Measurements from ENCODE around the gene AKAP8L.
"Not testable (repeated sequence)": the region's sequence is repeated elsewhere in the genome, so short reads cannot be mapped to it uniquely, and the experiment has no call there.

The AKAP8L gene

DNA sequence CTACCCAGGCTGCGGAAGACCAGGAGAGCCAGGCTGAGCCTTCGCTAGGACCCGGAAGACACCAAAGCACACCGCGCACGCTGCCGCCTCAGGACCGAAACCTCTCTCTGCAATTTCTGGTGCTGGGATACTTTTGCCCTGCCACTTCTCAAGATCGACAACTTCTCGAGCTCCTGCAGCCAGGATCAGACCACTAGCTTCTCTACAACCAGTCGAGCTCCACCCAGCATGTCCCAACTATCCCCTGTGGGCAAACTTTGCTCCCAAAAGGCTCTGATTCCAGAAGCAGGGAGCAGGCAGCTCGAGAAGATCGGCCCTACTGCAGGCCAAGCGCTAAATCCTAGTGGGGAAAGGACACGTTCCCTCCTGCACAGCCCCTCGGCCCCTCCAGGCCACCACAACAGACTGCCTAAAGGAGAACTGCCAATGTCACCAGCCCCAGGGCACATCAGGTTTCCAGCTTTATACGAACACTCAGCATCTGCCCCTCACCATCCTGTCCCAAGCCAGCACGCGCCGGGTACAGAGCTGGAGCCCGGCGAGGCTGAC lies 40.2 kb downstream of the AKAP8L start:
- peak; percentile 17 for DNase-seq

GRCh38 chr19:15374796-15375440 lies 43.9 kb downstream of the AKAP8L start:
- DNase-seq = no peak

DNA sequence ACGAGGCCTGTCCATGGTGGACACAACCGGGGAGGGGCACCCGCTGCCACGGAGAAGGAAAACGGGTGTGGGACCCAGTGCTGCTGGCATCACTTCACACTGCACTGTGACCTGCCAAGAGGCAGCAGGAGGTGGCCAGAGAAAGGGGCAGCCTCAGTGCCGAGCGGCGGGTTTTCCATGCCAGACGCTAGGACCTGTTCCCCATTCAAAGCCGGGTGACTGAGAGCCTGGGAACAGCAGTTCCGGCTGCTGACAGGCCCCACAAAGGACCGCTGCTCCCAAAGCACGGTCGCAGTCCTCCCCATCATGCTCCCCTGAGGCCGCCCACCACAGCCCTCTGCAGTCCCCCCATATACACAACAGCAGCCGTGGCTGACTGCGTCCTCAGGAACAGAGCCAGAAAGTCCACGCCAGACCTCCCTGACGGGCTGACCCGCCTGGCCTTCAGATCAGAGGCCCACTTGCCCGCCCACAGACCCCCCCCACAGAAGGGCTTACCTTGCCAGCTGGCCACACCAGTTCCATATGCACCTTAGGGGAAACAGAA lies 44.6 kb downstream of the AKAP8L start:
- no peak for DNase-seq

GRCh38 chr19:15373644-15374043 lies 45.1 kb downstream of the AKAP8L start:
- DNase-seq = no peak

DNA sequence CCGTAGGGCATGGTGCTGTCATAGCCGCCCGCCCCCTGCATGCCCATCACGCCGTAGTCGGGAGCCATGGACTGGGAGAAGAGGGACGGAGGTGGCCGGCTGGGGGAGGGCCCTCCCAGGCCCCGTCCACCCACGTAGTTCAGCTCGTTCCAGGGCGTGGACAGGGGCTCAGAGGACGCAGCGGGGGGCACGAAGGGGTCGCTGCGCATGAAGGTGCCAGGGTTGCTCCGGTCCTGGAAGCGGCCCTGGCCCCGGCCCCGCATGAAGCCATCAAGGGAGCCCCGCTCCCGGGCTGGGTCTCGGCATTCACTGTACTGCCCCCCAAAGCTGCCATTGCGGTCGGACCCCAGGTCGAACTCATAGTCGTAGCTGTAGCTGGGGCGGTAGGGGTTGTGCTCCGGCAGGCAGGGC lies 45.9 kb downstream of the AKAP8L start:
- DNase-seq = no peak

DNA sequence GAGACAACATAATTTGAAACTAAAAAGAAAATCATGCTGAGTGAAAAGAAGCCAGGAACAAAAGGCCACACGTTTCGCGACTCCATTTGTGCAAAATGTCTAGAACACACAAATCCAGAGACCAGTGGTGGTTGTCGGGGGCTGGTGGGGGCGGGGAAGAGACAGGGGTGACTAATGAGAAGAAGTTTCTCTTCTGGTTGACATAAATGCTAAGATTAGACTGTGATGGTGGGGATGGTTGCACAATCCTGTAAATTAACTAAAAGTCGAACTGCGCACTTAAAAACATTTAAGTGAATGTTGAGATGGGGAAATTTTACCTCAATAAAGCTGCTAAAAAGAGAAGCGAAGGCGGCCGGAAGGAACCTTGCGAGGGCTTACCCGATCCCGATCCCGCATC lies 46.3 kb downstream of the AKAP8L start:
- no peak for DNase-seq

DNA sequence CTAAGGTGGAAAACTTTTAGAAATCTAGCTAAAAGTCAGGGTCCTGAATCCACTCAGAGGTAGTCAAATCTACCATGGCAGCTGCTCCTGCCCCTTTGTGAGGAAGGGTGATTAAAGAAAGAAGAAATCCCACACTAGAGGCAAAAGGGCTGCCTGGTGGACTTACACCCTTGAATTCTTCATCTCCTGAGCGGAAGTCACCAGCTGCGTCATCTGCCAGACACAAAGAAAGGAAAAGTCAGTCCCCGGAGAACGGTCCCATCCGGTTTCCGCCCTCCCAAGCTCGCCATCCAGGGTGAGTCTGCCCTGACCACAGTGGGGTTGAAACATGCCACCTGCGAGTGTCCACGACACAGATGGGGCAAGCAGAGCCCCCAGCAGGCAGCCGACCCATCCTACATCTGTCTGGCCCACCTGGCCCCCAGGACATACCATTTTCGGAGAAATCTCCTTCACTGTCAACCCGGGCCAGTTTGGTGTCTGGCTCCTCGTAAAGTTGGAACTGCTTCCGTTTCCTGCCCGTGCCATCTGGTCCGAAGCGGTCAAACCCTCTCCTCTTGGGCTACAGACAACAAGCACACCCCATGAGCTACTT lies 46.9 kb downstream of the AKAP8L start:
- DNase-seq = no peak

GRCh38 chr19:15371119-15371518 lies 47.7 kb downstream of the AKAP8L start:
- DNase-seq = no peak

GRCh38 chr19:15369594-15369891 lies 49.2 kb downstream of the AKAP8L start:
- DNase-seq = no peak

DNA sequence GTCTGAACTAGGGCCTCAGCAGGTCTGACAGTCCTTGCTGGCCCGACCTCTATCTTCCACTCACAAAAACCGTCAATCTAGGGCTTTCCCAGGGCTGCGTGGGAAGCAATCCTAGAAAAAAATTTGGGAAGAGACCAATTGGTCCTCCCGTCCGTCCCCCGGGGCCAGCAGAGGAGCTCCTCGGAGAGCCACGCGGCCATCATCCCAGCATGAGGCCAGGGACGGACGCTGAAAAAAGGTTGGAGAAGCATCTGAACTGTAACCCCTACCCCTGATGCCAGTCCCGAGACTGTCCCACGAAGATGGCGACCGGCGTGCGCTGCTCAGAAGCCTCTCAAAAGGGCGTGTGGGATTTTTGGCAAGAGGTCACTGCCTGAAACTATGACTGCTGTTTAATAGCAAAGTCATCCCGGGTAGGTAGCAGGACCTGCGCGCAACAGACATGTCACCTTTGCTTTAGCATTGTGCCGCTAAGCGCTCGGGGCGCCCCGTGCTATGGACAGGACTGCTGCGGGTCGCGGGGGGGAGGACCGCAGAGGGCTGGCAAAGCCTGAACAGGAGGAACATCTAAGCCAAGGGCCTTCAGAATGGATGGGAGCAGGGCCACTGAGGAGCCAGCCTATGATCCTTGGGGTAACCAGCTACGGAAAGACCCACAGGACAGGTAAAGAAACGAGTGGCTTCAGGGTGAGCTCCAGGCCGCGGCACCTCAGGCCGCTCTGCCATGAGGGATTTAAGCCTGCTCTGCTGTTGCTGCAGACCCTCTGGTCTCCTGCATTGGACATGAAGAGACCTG lies 49.8 kb downstream of the AKAP8L start:
- no peak for DNase-seq

GRCh38 chr19:15368051-15368632 lies 50.6 kb downstream of the AKAP8L start:
- DNase-seq = no peak

DNA sequence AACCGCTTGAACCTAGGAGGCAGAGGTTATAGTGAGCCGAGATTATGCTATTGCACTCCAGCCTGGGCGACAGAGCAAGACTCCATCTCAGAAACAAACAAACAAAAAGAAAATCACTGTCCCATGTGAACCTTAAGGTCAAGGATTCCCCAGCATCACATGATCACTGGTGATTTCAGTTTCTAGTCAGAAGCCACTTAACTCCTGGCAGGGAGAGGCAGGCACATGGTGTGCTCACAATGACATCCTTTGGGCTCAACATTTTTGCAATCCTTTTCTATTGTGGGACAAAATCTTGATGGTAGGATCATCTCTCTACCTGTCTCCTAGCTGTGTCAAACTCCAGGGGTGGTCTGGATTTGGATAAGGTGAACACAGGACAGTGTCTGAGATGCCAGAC lies 51.3 kb downstream of the AKAP8L start:
- no peak for DNase-seq

- DNase-seq = no peak
Observed at GRCh38 chr19:15365264-15365663, 53.5 kb downstream of the AKAP8L start.

DNA sequence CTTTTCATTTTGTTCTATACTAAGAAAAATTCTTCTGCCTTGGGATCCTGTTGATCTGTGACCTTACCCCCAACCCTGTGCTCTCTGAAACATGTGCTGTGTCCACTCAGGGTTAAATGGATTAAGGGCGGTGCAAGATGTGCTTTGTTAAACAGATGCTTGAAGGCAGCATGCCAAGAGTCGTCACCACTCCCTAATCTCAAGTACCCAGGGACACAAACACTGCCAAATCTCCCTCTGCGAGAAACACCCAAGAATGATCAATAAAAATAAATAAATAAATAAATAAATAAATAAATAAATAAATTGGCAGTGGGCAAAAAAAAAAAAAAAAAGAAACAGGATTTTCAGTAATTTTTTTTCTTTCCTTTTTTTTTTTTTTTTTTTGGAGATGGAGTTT lies 55.0 kb downstream of the AKAP8L start:
- not testable (repeated sequence) for DNase-seq

DNA sequence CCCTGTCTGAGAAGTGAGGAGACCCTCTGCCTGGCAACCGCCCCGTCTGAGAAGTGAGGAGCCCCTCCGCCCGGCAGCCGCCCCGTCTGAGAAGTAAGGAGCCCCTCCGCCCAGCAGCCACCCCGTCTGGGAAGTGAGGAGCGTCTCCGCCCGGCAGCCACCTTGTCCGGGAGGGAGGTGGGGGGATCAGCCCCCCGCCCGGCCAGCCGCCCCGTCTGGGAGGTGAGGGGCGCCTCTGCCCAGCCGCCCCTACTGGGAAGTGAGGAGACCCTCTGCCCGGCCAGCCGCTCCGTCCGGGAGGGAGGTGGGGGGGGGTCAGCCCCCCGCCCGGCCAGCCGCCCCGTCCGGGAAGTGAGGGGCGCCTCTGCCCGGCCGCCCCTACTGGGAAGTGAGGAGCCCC lies 55.7 kb downstream of the AKAP8L start:
- not testable (repeated sequence) for DNase-seq

GRCh38 chr19:15360015-15360414 lies 58.8 kb downstream of the AKAP8L start:
- DNase-seq = not testable (repeated sequence)

DNA sequence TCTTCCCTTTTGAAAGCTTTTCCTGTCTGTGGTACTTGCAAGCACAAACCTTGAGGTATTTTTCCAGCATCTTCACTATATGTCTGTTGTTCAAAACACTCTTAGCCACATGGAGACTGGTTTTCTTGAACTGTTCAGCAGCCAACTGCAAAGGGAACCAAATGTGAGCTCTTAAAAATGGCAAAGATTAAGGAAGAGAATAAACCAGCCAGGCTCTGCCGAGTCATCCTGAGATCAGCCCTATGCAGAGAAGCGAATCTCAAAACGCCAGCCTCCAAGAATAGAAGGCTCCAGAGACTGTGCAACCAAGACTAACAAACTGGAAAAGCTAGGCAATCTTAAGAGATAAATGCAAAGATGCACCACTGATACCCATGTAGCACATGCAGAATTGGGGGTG lies 59.9 kb downstream of the AKAP8L start:
- DNase-seq = no peak

- DNase-seq = no peak
Observed at GRCh38 chr19:15357906-15358305, 60.9 kb downstream of the AKAP8L start.

GRCh38 chr19:15354566-15355296 lies 64.1 kb downstream of the AKAP8L start:
- no peak for DNase-seq

- DNase-seq = no peak
Observed at GRCh38 chr19:15353908-15354307, 64.9 kb downstream of the AKAP8L start.

GRCh38 chr19:15352535-15352934 lies 66.3 kb downstream of the AKAP8L start:
- DNase-seq = not testable (repeated sequence)

GRCh38 chr19:15341328-15341727 lies 77.5 kb downstream of the AKAP8L start:
- DNase-seq = not testable (repeated sequence)

DNA sequence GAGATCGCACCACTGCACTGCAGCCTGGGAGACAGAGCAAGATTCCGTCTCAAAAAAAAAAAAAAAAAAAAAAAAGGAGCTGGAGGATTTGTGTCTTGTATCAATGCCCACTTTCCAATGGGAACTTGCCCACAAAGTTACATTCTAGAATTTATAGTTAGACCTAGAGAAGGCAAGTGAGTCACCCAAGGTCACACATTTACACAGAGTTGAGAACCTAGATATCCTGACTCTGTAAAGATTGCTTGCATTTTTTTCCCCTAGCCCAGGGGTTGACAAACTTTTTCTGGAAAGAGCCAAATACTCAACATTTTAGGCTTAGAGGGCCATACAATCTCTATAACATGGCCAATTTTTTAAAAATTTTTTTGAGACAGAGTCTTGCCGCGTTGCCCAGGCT lies 78.7 kb downstream of the AKAP8L start:
- DNase-seq = no peak

Measured in COR-L47 (cell line).